GM12872 (cell line): ENCODE measurements around the gene LAMTOR1.
"Not testable (repeated sequence)": the region's sequence is repeated elsewhere in the genome, so short reads cannot be mapped to it uniquely, and the experiment has no call there.

ENCODE experiments used
- CTCF ChIP-seq: IDR thresholded peaks from 3 replicates; pipeline ENCODE4 v1.5.1; 2011; ENCODE audit warnings: low read depth, mild to moderate bottlenecking, low read length, moderate library complexity; ENCODE audit not compliant: insufficient read depth

The LAMTOR1 gene

DNA sequence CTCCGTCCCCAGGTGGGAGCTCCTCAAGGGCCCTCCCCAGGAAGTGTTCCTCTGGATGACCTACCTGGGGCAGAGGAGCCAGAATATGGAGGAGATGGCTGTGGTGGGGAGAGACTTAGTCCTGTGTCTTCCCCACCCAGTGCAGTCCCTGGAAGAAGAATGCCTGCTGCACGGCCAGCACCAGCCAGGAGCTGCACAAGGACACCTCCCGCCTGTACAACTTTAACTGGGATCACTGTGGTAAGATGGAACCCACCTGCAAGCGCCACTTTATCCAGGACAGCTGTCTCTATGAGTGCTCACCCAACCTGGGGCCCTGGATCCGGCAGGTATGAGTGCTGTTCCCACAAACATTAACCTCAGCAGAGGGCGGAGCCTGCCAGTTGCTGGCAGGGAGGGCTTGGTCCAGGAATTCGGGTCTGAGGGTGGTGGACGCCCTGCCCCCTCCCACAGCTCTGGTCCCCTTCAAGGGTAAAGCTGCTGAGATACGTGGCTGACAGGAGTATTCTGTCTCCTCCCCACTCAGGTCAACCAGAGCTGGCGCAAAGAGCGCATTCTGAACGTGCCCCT, 35.8 kb upstream of the LAMTOR1 start:
- TF ChIP-seq CTCF = no peak

DNA sequence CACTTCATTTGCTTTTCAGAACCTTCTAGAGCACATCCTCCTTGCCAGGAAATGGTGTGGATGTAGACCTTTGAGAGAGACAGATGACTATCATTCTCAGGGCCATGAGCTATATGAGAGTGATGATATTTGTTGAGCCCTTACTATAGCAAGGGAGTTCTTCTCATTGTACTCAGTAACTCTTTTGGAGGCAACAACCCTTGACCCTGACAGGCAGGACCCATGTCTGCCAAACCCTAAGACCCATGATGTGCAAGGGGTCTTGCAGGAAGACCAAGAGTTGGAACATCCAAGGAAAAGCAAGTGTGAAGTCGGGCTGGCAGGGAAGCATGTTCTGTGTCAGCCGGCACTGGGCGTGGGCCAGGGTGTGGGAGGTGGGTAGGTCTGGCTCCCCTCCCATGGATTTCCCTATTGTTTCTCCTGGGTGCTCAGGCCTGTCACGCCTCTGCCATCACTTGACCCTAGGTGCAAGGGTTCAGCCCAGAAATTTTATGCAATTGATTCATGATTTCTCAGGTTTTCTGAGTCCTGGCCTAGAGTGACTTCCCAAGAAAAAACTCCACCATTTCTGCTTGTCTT, 33.7 kb upstream of the LAMTOR1 start:
- no peak for TF ChIP-seq CTCF

- no peak for TF ChIP-seq CTCF
Observed at GRCh38 chr11:72135891-72136683, 33.0 kb upstream of the LAMTOR1 start.

DNA sequence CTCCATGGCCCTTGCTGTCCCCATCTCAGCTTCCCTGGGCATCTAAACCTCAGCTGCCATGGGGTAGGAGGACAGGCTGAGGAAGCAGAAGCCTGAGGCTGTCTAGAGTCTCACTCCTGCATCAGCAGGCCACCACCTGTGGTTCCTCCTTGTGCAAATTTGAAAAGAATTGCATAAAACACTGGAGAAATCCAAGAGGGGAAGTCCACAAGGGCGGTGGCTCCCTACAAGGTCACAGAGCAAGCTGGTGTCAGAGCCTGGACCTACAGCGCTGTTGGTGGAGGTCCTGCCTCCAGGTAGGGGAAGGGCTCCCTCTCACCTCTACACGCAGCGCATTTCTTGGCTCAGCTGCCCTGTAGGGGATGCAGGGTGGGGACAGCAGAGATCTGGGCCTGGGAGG, 32.4 kb upstream of the LAMTOR1 start, which contains the start of gene FOLR3:
Gene FOLR3, plus strand, starts transcription at position 253 of the 400 bp plus-strand sequence. CDS start 228 bp downstream, outside the sequence.
- not testable (repeated sequence) for TF ChIP-seq CTCF

- no peak for TF ChIP-seq CTCF
Observed at GRCh38 chr11:72132646-72133045, 29.5 kb upstream of the LAMTOR1 start.

- TF ChIP-seq CTCF = no peak
Observed at GRCh38 chr11:72129381-72129780, 26.3 kb upstream of the LAMTOR1 start.

- TF ChIP-seq CTCF = no peak
Observed at GRCh38 chr11:72127923-72128322, 24.8 kb upstream of the LAMTOR1 start.
